ENCODE results near the gene CCL4.
"Not testable (repeated sequence)": the region's sequence is repeated elsewhere in the genome, so short reads cannot be mapped to it uniquely, and the experiment has no call there.

CCL4 gene

DNA sequence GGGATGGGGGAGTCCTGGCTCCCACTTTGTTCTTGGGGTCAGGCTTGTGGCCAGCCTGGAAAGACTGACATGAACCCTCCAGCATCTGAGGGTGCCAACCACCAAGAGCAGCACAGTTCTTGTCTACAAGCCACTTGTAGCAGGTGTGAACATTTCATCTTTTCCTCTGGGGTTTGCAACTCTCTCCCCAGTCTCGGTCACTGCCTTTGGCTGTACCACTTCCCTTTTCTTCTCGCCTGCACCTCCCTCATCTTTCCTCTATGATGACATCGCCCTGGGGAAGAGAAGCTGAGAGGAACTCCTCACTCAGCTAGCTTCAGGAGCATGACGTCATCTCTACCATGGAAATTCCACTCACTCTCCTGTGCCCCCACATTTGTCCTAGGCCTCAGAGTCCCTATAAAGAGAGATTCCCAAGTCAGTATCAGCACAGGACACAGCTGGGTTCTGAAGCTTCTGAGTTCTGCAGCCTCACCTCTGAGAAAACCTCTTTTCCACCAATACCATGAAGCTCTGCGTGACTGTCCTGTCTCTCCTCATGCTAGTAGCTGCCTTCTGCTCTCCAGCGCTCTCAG, at the start of gene CCL4:
Gene CCL4, plus strand, starts transcription at position 427 of the 575 bp plus-strand sequence. Its CDS starts 79 bp downstream, at position 506.
- not testable (repeated sequence) for DNase-seq

- no peak for DNase-seq
Observed at GRCh38 chr17:36055171-36055570, 48.5 kb upstream of the CCL4 start.

DNA sequence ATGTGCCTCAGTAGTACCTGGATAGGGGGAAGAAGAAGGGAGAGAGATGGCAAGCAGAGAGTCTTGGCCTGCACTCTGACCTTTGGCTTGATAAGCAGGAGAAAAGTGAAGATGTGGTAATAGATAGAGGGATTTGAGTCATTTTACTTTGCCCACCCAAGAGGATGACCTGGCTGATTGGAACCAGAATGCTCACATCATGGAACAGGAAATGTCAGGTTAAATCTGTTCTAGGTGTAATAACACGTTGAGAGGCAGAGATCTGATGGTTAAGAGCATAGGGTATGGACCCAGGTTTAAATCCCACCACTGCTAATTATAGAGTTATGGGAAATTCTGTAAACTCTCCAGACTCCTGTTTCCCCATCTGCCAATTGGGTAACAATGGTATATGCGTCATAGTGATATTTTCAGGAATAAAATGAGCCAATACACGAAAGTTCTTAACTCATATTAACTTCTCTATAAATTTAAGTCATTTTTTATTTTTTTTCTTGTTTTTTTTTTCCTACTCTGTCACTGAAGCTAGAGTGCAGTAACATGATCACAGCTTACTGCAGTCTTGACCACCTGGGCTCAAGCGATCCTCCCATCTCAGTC, 47.6 kb upstream of the CCL4 start:
- DNase-seq, result no peak

DNA sequence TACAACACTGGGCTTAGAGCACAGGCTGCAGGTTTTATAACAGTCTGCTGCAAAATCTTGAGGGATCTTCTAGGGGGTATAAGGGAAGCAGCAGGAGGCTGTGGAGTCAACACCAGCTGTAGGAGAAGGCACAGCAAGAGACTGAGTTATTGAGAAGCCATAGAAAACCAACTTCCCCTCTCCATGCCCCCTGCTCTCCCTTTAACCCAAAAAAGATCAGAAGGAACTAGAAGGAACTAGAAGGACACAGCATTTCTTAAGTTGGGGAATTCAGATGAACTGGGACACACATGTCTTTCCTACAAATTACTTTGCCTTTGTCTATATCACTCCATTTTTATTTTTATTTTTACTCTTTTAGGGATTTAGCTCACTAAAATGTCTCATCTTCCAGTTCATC, 45.7 kb upstream of the CCL4 start:
- no peak for DNase-seq

GRCh38 chr17:36059406-36059805, 44.2 kb upstream of the CCL4 start:
- no peak for DNase-seq

DNA sequence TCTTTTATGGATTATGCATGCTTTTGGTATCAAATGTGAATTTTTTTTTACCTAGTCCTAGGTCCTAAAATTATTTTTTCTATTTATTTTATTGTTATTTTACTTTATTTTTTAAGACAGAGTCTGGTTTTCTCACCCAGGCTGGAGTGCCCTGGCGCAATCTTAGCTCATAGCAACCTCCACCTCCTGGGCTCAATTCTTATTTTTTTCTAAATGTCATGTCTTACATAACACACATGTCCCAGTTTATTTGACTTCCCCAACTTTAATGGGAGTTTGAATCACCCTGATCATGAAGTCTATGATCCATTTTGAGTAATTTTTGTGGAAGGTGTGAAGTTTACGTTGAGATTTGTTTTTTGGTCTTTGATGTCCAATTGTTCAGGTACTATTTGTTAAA, 42.8 kb upstream of the CCL4 start:
- DNase-seq, result no peak

DNA sequence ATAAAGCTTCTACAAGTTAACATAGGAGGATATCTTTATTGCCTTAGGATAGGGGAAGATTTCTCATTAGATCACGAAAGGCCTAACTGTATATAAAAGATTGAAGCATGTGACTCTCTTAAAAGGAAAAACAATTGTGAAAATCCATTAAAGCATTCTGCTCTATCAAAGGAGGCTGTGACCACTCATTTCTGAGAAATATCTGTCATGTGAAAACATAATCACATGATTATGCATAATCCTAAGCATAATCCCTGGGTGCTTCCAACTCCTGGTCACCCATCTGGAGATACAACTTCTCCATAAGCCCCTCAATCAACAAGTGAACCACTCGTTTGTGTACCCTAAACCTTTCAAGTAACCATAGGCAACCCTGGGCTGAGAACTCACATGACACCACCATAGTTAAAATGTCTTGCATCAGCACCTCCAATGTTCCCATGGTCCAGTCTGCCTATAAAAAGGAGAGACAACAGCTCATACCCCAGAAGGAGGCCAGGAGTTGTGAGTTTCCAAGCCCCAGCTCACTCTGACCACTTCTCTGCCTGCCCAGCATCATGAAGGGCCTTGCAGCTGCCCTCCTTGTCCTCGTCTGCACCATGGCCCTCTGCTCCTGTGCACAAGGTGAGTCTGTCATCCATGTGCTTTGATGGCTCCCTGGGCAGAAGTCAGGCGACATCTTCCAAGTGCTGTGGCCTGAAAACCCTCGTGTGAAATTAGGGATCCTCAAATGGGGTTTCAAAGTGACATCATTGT, 39.7 kb upstream of the CCL4 start, which contains the start of gene CCL18:
Gene CCL18, plus strand, starts transcription at position 487 of the 756 bp plus-strand sequence. Its CDS starts 71 bp downstream, at position 558.
- DNase-seq, result no peak

- DNase-seq, result no peak
Observed at GRCh38 chr17:36066365-36066985, 37.2 kb upstream of the CCL4 start.

DNA sequence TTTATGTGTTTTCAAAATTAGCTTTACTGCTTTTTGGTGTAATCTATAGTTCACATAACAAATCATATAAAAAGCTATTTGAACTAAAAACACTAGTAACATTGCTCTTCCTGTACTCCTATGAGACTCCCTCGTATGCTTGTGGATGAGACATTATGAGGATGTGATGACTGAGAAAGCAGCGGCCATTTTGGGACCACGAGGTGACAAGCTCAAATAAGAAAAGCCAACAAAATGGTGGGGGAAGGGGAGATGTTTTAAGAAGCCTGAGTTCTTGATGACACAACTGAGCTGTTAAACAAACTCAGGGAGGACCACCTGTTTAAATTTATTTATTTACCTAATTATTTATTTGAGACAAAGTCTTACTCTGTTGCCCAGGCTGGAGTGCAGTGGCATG, 35.1 kb upstream of the CCL4 start:
- peak; percentile 7 for DNase-seq

DNA sequence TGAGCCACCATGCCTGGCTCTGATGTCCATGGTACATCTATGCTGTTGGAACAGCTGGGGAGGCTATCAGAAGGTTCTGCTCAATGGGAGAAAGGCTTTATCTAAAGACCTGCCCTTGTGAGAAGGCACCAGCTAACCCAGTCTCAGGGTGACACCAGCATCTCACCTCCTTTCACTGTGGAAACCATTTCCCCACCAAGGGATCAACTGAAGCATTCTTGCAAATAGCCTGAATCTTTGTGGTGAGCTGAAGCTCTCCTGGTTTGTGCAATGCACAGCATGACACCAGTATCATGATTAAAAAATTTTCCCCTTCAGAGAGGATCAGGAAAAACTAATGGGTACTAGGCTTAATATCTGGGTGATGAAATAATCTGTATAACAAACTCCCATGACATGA, 34.5 kb upstream of the CCL4 start:
- DNase-seq, result no peak

- DNase-seq, result no peak
Observed at GRCh38 chr17:36070427-36070826, 33.2 kb upstream of the CCL4 start.

- DNase-seq, result no peak
Observed at GRCh38 chr17:36071751-36072150, 31.9 kb upstream of the CCL4 start.

GRCh38 chr17:36072431-36073121, 31.1 kb upstream of the CCL4 start:
- no peak for DNase-seq

- DNase-seq, result no peak
Observed at GRCh38 chr17:36074365-36074764, 29.3 kb upstream of the CCL4 start.

- DNase-seq, result not testable (repeated sequence)
Observed at GRCh38 chr17:36081681-36082471, 21.8 kb upstream of the CCL4 start.

DNA sequence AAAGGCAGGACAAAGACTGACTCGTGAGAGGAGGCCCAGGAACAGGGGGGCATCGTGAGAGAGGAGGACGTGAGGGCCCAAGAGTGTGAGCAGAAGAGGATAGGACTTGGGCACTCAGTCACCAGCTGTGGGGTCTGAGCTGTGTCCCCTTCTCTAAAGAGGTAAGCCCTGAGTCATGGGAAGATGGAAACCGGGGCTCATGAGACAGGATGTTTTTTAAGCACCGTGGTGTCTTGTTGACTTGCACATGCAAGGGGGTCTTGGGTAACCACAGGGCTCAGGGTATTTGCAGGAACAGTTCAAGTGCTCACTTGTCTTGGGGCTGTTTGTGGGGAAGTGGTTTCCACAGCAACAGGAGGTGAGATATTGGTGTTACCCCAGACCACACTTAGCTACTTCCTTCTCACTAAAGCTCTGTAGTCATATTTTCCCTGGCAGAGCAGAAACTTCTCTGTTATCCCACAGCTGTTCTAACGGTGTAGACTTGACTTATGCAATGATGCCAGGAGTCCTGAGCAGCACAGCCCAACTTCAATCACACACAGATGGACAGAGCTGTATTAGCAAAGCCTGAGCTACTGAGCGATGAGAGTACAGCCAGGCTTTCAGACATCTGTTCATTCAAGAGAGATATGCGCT, 21.0 kb upstream of the CCL4 start:
- DNase-seq, result not testable (repeated sequence)

GRCh38 chr17:36083691-36084090, 19.9 kb upstream of the CCL4 start:
- not testable (repeated sequence) for DNase-seq

DNA sequence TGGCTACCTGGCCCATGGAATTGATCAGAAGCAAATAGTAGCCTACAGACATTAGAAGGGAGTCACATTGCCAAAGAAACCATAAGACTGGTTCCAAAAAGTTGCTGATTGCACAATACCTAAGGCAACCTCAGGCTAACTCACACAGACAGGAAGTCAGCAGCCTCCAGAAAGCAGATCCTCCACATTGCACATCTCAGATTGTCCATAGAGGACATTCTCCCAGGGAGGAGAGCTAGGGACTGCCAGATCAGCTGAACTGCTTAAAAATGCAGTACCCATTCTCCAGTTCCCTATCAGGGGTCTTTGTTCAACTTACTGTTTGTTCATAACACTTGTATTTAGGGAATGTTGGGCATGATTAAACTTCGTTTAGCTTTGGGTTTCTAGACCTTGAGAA, 17.9 kb upstream of the CCL4 start:
- DNase-seq, result no peak

DNA sequence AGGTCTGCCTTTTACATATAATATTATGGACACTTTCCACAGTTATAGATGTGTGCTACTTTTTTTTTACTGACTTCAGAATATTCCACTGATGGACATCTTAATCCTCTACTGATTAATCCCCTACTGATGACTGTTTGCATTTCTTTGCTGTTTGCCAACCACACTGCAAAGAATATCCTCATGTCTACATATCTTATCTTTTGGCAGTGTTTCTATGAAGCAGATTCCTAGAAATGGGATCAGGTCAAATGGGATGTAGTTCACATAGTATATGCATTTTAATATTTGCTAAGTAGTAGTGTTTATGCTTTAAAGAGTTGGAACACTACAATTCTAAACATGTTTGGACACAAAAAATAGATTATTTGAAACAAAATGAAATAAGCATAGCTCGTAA, 16.8 kb upstream of the CCL4 start:
- DNase-seq, result no peak

- not testable (repeated sequence) for DNase-seq
Observed at GRCh38 chr17:36087471-36087870, 16.2 kb upstream of the CCL4 start.

DNA sequence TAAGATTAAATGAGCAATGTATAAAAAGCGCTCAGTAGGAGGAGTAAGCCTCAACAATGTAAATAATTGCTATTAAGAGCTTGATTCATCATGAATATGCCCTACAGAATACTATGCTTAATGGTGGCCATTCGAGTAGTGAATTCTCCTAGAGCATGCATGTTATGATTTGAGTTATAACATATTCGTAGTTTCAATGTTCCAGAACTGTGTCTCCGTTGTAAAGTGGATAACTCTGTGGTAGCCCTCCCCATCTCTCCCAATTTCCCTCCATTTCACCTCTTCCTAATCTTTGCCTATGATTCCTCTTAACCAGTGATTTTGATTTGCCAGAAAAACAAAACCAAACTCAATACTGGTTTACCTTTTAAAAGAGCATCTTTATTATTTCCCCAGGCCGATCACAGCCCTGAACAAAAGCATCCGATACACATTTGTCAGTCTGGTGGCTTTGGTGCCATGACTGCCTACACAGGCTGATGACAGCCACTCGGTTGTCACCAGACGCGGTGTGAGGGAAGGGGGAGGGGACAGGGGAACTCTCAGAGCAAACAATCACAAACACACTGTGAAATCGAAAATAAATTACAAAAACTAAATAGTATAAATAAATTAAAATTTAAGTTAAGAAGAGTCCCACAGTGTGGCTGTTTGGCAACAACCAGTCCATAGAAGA, 15.6 kb upstream of the CCL4 start:
- not testable (repeated sequence) for DNase-seq
